Endodermal cell (in vitro differentiated cells): ENCODE results near the gene GPATCH1. TPM values are rescaled to one million over a fixed set of nuclear protein-coding genes. Genes with fewer than 3 reads are reported as not detected.

Experiments
- DNase-seq: peaks from one replicate; pipeline ENCODE4 v3.0.0-alpha.2; 2017
- H3K27ac ChIP-seq: 2 replicates; pipeline ENCODE4 v1.5.1; 2013; ENCODE audit warnings: mild to moderate bottlenecking, low read depth, low read length, moderate library complexity
- H3K27me3 ChIP-seq: 2 replicates; pipeline ENCODE4 v1.6.1; 2013; ENCODE audit warnings: mild to moderate bottlenecking, low read length, moderate library complexity; ENCODE audit not compliant: insufficient read depth, control insufficient read depth, poor library complexity, severe bottlenecking
- H3K36me3 ChIP-seq: 2 replicates; pipeline ENCODE4 v1.7.0; 2013; ENCODE audit warnings: mild to moderate bottlenecking, low read length, moderate library complexity; ENCODE audit not compliant: control insufficient read depth, insufficient read depth
- H3K4me1 ChIP-seq: one replicate; pipeline ENCODE4 v1.7.0; 2013; ENCODE audit warnings: low read length; ENCODE audit not compliant: control insufficient read depth, insufficient read depth
- H3K4me3 ChIP-seq: 2 replicates; pipeline ENCODE4 v1.5.1; 2013; ENCODE audit warnings: mild to moderate bottlenecking, low read length, moderate library complexity
- H3K9ac ChIP-seq: 2 replicates; pipeline ENCODE4 v1.6.1; 2013; ENCODE audit warnings: mild to moderate bottlenecking, low read length, moderate library complexity; ENCODE audit not compliant: poor library complexity, severe bottlenecking; ENCODE audit errors: extremely low read depth
- H3K9me3 ChIP-seq: 2 replicates; pipeline ENCODE4 v1.6.1; 2013; ENCODE audit warnings: mild to moderate bottlenecking, low read length, moderate library complexity; ENCODE audit not compliant: control insufficient read depth
- H3K27ac Mint-ChIP-seq: 2 replicates; pipeline ENCODE4 v1.8.0; 2020; ENCODE audit warnings: mixed read lengths
- H3K27me3 Mint-ChIP-seq: 2 replicates; pipeline ENCODE4 v1.8.0; 2021; ENCODE audit warnings: mild to moderate bottlenecking, mixed read lengths; ENCODE audit not compliant: insufficient read depth
- H3K36me3 Mint-ChIP-seq: 2 replicates; pipeline ENCODE4 v1.8.0; 2020; ENCODE audit warnings: low read depth, mixed read lengths
- H3K4me1 Mint-ChIP-seq: 2 replicates; pipeline ENCODE4 v1.8.0; 2020; ENCODE audit warnings: mixed read lengths
- H3K4me3 Mint-ChIP-seq: 2 replicates; pipeline ENCODE4 v1.8.0; 2020; ENCODE audit warnings: mild to moderate bottlenecking, moderate library complexity, mixed read lengths
- H3K9me3 Mint-ChIP-seq: 2 replicates; pipeline ENCODE4 v1.8.0; 2020; ENCODE audit warnings: mild to moderate bottlenecking, mixed read lengths
- CTCF ChIP-seq: fragments of 200-600 bp; sonication (generic); conservative IDR thresholded peaks from 2 replicates; pipeline ENCODE4 v1.5.0; 2021; ENCODE audit warnings: antibody characterized with exemption, mild to moderate bottlenecking
- WGBS, 2 experiments: methylation state at CpG; one replicate each; pipeline versions ENCODE4 v1.1.5 to v1.1.7; 2013; ENCODE audit warnings: missing lambda C conversion rate in 2 of 2, mixed read lengths in 1 of 2; ENCODE audit not compliant: insufficient coverage in 1 of 2, insufficient read length in 1 of 2; 5-methylcytosine and 5-hydroxymethylcytosine counted together
- total RNA-seq, 2 donors: library from RNA; stranded (reverse); fragmentation: NEBNext Ultra II Directional in 1 of 2; extraction: Animal tissue kit (Norgen Biotek cat#: 25700) in 1 of 2; gene quantifications; 2 replicates in 1 of 2; 3 replicates in 1 of 2; pipeline ENCODE4 v1.2.1, GENCODE V29; 2021

GPATCH1 gene
- total RNA-seq, 2 donors from 2014 or later, result 10.1 to 11.2 TPM

- Histone ChIP-seq H3K9ac (no peak overlapping the region), H3K4me1 (no peaks in the 10 kb centered on the region), H3K9me3 (no peaks in the 10 kb centered on the region), H3K27me3 (no peaks in the 10 kb centered on the region), H3K36me3 (peaks cover 71% of the 10 kb centered on the region), H3K27ac (no peak overlapping the region), H3K4me3 (no peak overlapping the region)
- Mint-ChIP-seq H3K27me3 (no peaks in the 10 kb centered on the region), H3K4me1 (no peaks in the 10 kb centered on the region), H3K4me3 (no peak overlapping the region), H3K27ac (no peak overlapping the region), H3K9me3 (no peaks in the 10 kb centered on the region), H3K36me3 (peaks cover 63% of the 10 kb centered on the region)
- 94 to 97% methylated on average over 11 of the region's 11 CpGs for WGBS, 2 experiments
- TF ChIP-seq CTCF, result no peak
- DNase-seq, result no peak
Observed at GRCh38 chr19:33111587-33111986, 30.6 kb downstream of the GPATCH1 start.

GRCh38 chr19:33114312-33114711, 33.3 kb downstream of the GPATCH1 start:
- TF ChIP-seq CTCF, result no peak
- Mint-ChIP-seq H3K4me3 (no peak overlapping the region), H3K36me3 (peaks cover 65% of the 10 kb centered on the region), H3K27me3 (no peaks in the 10 kb centered on the region), H3K9me3 (no peaks in the 10 kb centered on the region), H3K4me1 (no peaks in the 10 kb centered on the region), H3K27ac (no peak overlapping the region)
- no peak overlapping the region for H3K27ac ChIP-seq
- H3K36me3 ChIP-seq, result peaks cover 75% of the 10 kb centered on the region
- DNase-seq, result no peak
- no peaks in the 10 kb centered on the region for H3K9me3 ChIP-seq
- H3K27me3 ChIP-seq, result no peaks in the 10 kb centered on the region
- H3K4me1 ChIP-seq, result no peaks in the 10 kb centered on the region
- no peak overlapping the region for H3K4me3 ChIP-seq
- WGBS, 2 experiments, result 90 to 94% methylated on average over 2 to 4 of the region's 4 CpGs
- no peak overlapping the region for H3K9ac ChIP-seq

- no peak overlapping the region for H3K9ac ChIP-seq
- DNase-seq, result no peak
- Mint-ChIP-seq H3K9me3 (no peaks in the 10 kb centered on the region), H3K36me3 (peaks cover 49% of the 10 kb centered on the region), H3K4me1 (no peaks in the 10 kb centered on the region), H3K27ac (no peak overlapping the region), H3K4me3 (no peak overlapping the region), H3K27me3 (no peaks in the 10 kb centered on the region)
- H3K4me3 ChIP-seq, result no peak overlapping the region
- H3K36me3 ChIP-seq, result peaks cover 50% of the 10 kb centered on the region
- H3K4me1 ChIP-seq, result no peaks in the 10 kb centered on the region
- H3K27ac ChIP-seq, result no peak overlapping the region
- H3K9me3 ChIP-seq, result no peaks in the 10 kb centered on the region
- no peaks in the 10 kb centered on the region for H3K27me3 ChIP-seq
- no peak for TF ChIP-seq CTCF
- WGBS, 2 experiments, result 95 to 98% methylated on average over 5 to 8 of the region's 8 CpGs
Observed at GRCh38 chr19:33117501-33117900, 36.5 kb downstream of the GPATCH1 start.
